SK-N-SH treated with all-trans-retinoic acid at 6 μM for 48 hours (cell line): Measurements from ENCODE around the gene CFAP73.

ENCODE experiments used
- ATAC-seq: fragments of 200-7000 bp; cut with Tn5 transposase; 3 replicates; pipeline ENCODE4 v1.9.1; 2020; ENCODE audit warnings: mild to moderate bottlenecking, moderate library complexity
- CREB5 ChIP-seq: fragments of 250-450 bp; sonication (Bioruptor Pico); IDR thresholded peaks from 2 replicates; pipeline ENCODE4 v1.5.1; 2020; ENCODE audit warnings: low read depth, mild to moderate bottlenecking, moderate library complexity
- CSDC2 ChIP-seq: fragments of 250-450 bp; sonication (Bioruptor Pico); IDR thresholded peaks from 2 replicates; pipeline ENCODE4 v1.5.0; 2020; ENCODE audit warnings: mild to moderate bottlenecking, moderate library complexity
- CSRNP3 ChIP-seq: fragments of 250-450 bp; sonication (Bioruptor Pico); IDR thresholded peaks from 2 replicates; pipeline ENCODE4 v1.5.1; 2021; ENCODE audit warnings: mild to moderate bottlenecking, moderate library complexity
- ESRRG ChIP-seq: fragments of 250-450 bp; sonication (Bioruptor Pico); IDR thresholded peaks from 2 replicates; pipeline ENCODE4 v1.6.1; 2021; ENCODE audit warnings: mild to moderate bottlenecking
- GLIS3 ChIP-seq: fragments of 250-450 bp; sonication (Bioruptor Pico); IDR thresholded peaks from 2 replicates; pipeline ENCODE4 v1.5.0; 2020; ENCODE audit warnings: mild to moderate bottlenecking, moderate library complexity
- ISL1 ChIP-seq: fragments of 250-450 bp; sonication (Bioruptor Pico); IDR thresholded peaks from 2 replicates; pipeline ENCODE4 v2.1.2; 2022; ENCODE audit warnings: mild to moderate bottlenecking, moderate library complexity
- POU6F1 ChIP-seq: fragments of 250-450 bp; sonication (Bioruptor Pico); IDR thresholded peaks from 2 replicates; pipeline ENCODE4 v1.8.0; 2021; ENCODE audit warnings: low read depth, mild to moderate bottlenecking, moderate library complexity, borderline replicate concordance
- PPARA ChIP-seq: fragments of 250-450 bp; sonication (Bioruptor Pico); IDR thresholded peaks from 2 replicates; pipeline ENCODE4 v1.5.0; 2020; ENCODE audit warnings: mild to moderate bottlenecking, borderline replicate concordance
- SNAI2 ChIP-seq: fragments of 250-450 bp; sonication (Bioruptor Pico); IDR thresholded peaks from 2 replicates; pipeline ENCODE4 v1.5.0; 2020; ENCODE audit warnings: mild to moderate bottlenecking, moderate library complexity
- TCF4 ChIP-seq: fragments of 250-450 bp; sonication (Bioruptor Pico); IDR thresholded peaks from 2 replicates; pipeline ENCODE4 v1.8.0; 2021; ENCODE audit warnings: mild to moderate bottlenecking, moderate library complexity, borderline replicate concordance
- TOX ChIP-seq: fragments of 250-450 bp; sonication (Bioruptor Pico); IDR thresholded peaks from 2 replicates; pipeline ENCODE4 v1.8.0; 2021; ENCODE audit warnings: mild to moderate bottlenecking, moderate library complexity, borderline replicate concordance
- TSHZ2 ChIP-seq: fragments of 250-450 bp; sonication (Bioruptor Pico); IDR thresholded peaks from 2 replicates; pipeline ENCODE4 v1.5.0; 2020; ENCODE audit warnings: mild to moderate bottlenecking, moderate library complexity
- ZC3H10 ChIP-seq: fragments of 250-450 bp; sonication (Bioruptor Pico); IDR thresholded peaks from 2 replicates; pipeline ENCODE4 v1.5.1; 2021; ENCODE audit warnings: mild to moderate bottlenecking, moderate library complexity
- ZFP3 ChIP-seq: fragments of 250-450 bp; sonication (Bioruptor Pico); IDR thresholded peaks from 2 replicates; pipeline ENCODE4 v1.5.0; 2020; ENCODE audit warnings: mild to moderate bottlenecking, moderate library complexity
- ZNF565 ChIP-seq: fragments of 450-650 bp; formaldehyde crosslinking; conservative IDR thresholded peaks from 2 replicates; pipeline ENCODE4 v1.5.0; 2020; ENCODE audit warnings: low read depth, mild to moderate bottlenecking, moderate library complexity
- ZNF8 ChIP-seq: fragments of 450-650 bp; formaldehyde crosslinking; IDR thresholded peaks from 2 replicates; pipeline ENCODE4 v1.5.0; 2020; ENCODE audit warnings: mild to moderate bottlenecking, moderate library complexity

CFAP73 gene

GRCh38 chr12:113200021-113200797, 50.7 kb downstream of the CFAP73 start:
- TF ChIP-seq CSRNP3 (CRISPR knock-in tag) (no peak), ZFP3 (CRISPR knock-in tag) (no peak), CREB5 (no peak), ISL1 (CRISPR knock-in tag) (no peak), TOX (no peak), GLIS3 (CRISPR knock-in tag) (no peak), ZNF565 (CRISPR knock-in tag) (no peak), ZNF8 (CRISPR knock-in tag) (no peak)
- ATAC-seq = no peak

- ATAC-seq = no peak
Observed at GRCh38 chr12:113201187-113202177, 52.0 kb downstream of the CFAP73 start.

More at GRCh38 chr12:113201187-113202177, 52.0 kb downstream of the CFAP73 start:
- TF ChIP-seq ESRRG (CRISPR knock-in tag) (no peak), CSDC2 (CRISPR knock-in tag) (no peak), CSRNP3 (CRISPR knock-in tag) (no peak), ZNF8 (CRISPR knock-in tag) (no peak), ISL1 (CRISPR knock-in tag) (no peak), GLIS3 (CRISPR knock-in tag) (no peak), TSHZ2 (CRISPR knock-in tag) (no peak), PPARA (CRISPR knock-in tag) (no peak), ZC3H10 (CRISPR knock-in tag) (no peak), ZNF565 (CRISPR knock-in tag) (no peak), SNAI2 (no peak), POU6F1 (CRISPR knock-in tag) (no peak), TCF4 (CRISPR knock-in tag) (no peak), TOX (no peak)
